Astrocyte (in vitro differentiated cells and primary cell): ENCODE results near the gene WNT3.

Source experiments
- CTCF ChIP-seq: IDR thresholded peaks from 2 replicates; pipeline ENCODE4 v1.5.1; 2011; ENCODE audit warnings: low read depth, mild to moderate bottlenecking, inconsistent platforms, low read length, moderate library complexity; ENCODE audit not compliant: insufficient read depth
- EZH2 ChIP-seq: IDR thresholded peaks from 2 replicates; pipeline ENCODE4 v1.6.1; 2012; ENCODE audit warnings: mild to moderate bottlenecking, low read length, inconsistent platforms; ENCODE audit not compliant: insufficient read depth

GRCh38 chr17:46730026-46730425 lies 88.5 kb downstream of the WNT3 start:
- TF ChIP-seq CTCF (no peak), EZH2 (no peak)
